ENCODE results near the gene ATP13A2.
"Not testable (repeated sequence)": the region's sequence is repeated elsewhere in the genome, so short reads cannot be mapped to it uniquely, and the experiment has no call there.

ATP13A2 gene

DNA sequence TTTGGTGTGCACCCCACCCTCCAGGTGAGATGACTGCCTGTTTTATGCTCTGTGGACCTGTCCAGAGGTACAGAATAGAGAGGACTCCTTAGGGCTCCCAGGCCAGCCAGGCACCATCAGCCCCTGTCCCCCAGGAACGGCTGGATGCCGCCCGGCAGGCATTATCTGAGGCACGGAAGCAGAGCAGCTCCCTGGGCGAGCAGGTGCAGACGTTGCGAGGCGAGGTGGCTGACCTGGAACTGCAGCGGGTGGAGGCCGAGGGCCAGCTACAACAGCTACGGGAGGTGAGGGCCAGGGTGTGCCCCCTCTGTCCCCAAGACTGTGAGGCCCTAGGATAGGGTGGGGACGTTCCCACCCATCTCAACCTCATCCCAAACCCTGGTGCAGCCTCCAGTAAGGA is 42.1 kb downstream of the ATP13A2 start:
- TF ChIP-seq, protein P1, sequence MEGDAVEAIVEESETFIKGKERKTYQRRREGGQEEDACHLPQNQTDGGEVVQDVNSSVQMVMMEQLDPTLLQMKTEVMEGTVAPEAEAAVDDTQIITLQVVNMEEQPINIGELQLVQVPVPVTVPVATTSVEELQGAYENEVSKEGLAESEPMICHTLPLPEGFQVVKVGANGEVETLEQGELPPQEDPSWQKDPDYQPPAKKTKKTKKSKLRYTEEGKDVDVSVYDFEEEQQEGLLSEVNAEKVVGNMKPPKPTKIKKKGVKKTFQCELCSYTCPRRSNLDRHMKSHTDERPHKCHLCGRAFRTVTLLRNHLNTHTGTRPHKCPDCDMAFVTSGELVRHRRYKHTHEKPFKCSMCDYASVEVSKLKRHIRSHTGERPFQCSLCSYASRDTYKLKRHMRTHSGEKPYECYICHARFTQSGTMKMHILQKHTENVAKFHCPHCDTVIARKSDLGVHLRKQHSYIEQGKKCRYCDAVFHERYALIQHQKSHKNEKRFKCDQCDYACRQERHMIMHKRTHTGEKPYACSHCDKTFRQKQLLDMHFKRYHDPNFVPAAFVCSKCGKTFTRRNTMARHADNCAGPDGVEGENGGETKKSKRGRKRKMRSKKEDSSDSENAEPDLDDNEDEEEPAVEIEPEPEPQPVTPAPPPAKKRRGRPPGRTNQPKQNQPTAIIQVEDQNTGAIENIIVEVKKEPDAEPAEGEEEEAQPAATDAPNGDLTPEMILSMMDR (IDR thresholded peaks at IDR 0.05; ENCODE audit: low read length, missing control alignments) = no peak
- H3K4me3 ChIP-seq (replicated peaks; ENCODE audit: low read depth, low read length) = no peak overlapping the region
- DNase-seq (ENCODE audit: low read depth) = no peak

DNA sequence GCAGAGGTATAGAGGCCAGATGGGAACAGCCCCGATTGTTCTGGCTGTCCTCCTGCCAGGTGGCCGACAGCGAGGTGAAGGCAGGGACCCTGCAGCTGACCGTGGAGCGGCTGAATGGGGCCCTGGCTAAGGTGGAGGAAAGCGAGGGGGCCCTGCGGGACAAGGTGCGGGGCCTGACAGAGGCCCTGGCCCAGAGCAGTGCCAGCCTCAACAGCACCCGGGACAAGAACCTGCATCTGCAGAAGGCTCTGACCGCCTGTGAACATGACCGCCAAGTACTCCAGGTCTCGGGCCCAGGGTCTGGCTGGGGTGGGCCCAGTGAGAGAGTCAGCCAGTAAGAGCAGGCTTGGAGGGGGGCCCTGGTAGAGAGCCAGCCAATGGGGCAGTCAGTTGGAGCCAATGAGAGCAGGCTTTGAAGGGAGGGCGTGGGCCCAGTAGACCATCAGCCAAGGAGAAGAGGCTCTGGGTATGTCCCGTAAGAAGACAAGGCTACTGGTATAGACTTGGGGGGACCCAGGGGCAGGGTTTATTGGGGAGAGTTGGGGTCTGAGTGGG is 42.6 kb downstream of the ATP13A2 start:
- TF ChIP-seq, protein P1 (IDR thresholded peaks at IDR 0.05; ENCODE audit: low read length, missing control alignments) = no peak

DNA sequence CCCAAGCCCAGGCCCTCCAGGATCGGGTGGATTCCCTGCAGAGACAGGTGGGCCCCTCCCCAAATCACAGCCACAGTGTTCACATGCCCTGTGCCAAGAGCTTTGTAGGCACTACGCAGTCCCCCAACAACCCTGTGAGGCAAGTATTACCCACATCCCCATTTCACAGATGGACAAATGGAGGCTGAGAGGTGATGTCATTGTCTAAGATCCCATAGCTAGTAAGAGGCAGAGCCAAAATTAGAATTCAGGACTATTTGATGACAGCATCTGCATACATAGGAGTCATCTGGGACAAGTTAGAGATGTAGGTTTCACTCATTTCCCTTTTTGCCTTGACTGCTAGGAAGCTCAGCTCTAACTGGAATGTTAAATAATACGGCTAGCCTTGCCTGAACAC is 43.4 kb downstream of the ATP13A2 start:
- TF ChIP-seq, protein P1 (IDR thresholded peaks at IDR 0.05; ENCODE audit: low read length, missing control alignments) = no peak
- no peak overlapping the region for H3K4me3 ChIP-seq (replicated peaks; ENCODE audit: low read depth, low read length)
- no peak for DNase-seq (ENCODE audit: low read depth)

More for the DNA sequence above, 42.6 kb downstream of the ATP13A2 start:
- no peak for DNase-seq (ENCODE audit: low read depth)
- H3K4me3 ChIP-seq (replicated peaks; ENCODE audit: low read depth, low read length) = no peak overlapping the region

DNA sequence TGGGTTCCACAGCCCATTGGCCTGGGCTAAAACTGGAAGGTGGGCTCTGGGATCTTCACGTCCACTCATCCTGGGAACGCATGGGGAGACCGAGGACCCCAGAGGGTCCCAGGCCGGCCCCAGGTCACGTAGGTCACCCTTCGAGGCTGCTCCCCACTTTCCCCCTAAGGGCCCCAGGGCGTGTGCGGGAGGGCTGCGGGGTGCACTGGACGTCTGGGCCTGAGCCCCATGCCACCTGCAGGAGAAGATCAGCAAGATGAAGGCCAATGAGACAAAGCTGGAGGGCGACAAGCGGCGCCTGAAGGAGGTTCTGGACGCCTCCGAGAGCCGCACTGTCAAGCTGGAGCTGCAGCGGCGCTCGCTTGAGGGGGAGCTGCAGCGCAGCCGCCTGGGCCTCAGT is 43.8 kb downstream of the ATP13A2 start:
- H3K4me3 ChIP-seq (replicated peaks; ENCODE audit: low read depth, low read length) = no peak overlapping the region
- DNase-seq (ENCODE audit: low read depth) = no peak
- TF ChIP-seq, protein P1 (IDR thresholded peaks at IDR 0.05; ENCODE audit: low read length, missing control alignments) = no peak

DNA sequence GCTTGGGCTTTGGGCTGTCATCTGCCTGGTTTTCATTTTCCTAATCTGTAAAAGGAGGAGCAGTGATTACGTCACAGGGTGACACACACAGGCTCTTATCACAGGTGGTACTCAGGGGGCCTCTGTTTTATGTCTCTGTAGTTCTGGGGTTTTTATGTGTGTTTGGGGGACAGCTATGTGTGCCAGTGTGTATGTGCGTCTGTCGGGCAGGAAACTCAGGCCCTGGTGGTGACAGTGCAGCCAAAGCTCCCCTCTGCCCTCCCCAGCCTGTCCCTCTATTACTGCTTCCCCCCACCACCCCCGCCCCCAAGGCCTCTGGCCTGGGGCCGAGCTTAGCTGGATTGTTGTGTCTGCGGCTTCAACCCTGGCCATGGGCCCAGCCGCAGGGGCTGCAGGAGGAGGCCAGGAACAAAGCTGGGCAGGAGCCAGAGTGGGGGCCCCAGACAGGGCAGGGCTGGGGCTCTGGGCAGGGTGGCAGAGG is 44.6 kb downstream of the ATP13A2 start:
- TF ChIP-seq, protein P1 (IDR thresholded peaks at IDR 0.05; ENCODE audit: low read length, missing control alignments) = no peak
- peak overlapping the region; percentile 5 for H3K4me3 ChIP-seq (replicated peaks; ENCODE audit: low read depth, low read length)
- peak; percentile 80 for DNase-seq (ENCODE audit: low read depth)

DNA sequence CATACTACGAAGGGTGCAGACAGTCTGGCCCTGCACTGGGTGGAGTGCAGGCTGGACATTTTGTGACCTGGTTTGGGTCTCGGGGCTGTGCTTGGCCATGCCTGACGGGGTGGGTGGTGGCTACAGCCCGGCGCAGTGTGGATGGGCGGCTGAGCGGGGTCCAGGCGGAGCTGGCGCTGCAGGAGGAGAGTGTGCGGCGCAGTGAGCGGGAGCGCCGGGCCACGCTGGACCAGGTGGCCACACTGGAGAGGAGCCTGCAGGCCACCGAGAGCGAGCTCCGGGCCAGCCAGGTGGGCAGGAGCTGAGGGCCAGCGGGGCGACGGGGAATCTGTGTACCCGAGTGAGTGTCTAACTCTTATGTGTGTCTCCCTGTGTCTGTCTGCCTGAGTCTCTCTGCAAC is 45.4 kb downstream of the ATP13A2 start:
- TF ChIP-seq, protein P1 (IDR thresholded peaks at IDR 0.05; ENCODE audit: low read length, missing control alignments) = no peak
- DNase-seq (ENCODE audit: low read depth) = no peak
- no peak overlapping the region for H3K4me3 ChIP-seq (replicated peaks; ENCODE audit: low read depth, low read length)

DNA sequence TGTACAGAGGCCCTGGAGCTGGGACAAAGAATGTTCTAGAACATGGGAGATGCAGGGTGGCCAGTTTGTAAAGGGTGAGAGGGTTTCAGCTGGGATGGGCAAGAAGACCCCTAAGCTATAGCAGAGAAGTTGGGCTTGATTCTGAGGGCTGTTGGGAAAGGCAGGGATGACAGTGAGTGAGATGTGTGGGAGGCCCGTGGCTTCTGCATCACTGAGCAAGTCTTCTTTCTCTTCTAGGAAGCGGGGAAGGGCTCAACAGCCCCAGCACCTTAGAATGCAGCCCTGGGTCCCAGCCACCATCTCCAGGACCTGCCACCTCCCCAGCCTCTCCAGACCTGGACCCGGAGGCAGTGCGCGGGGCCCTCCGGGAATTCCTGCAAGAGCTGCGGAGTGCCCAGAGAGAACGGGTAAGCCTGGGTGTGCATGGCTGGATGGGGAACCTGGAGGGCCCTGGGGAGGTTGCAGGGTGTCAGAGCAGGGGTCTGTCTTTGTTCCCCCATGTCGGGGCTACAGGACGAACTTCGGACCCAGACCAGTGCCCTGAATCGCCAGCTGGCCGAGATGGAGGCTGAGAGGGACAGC is 46.2 kb downstream of the ATP13A2 start:
- DNase-seq (ENCODE audit: low read depth) = no peak
- H3K4me3 ChIP-seq (replicated peaks; ENCODE audit: low read depth, low read length) = no peak overlapping the region
- TF ChIP-seq, protein P1 (IDR thresholded peaks at IDR 0.05; ENCODE audit: low read length, missing control alignments) = no peak

DNA sequence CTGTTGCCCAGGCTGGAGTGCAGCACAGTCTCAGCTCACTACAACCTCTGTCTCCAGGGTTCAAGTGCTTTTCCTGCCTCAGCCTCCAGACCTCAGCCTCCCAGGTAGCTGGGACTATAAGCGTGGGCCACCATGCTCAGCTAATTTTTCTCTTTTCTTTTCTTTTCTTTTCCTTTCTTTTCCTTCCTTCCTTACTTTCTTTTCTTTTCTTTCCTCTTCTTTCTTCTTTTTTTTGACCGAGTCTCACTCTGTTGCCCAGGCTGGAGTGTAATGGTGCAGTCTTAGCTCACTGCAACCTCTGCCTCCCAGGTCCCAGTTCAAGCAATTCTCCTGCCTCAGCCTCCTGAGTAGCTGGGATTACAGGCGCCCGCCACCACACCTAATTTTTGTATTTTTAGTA is 47.6 kb downstream of the ATP13A2 start:
- not testable (repeated sequence) for H3K4me3 ChIP-seq (replicated peaks; ENCODE audit: low read depth, low read length); DNase-seq (ENCODE audit: low read depth)
